ENCODE measurements around the gene INTS7. TPM values are rescaled to one million over a fixed set of nuclear protein-coding genes. Genes with fewer than 3 reads are reported as not detected.

The INTS7 gene
- total and polyA plus RNA-seq, 2 experiments from 2014 or later = 10.9 to 34.0 TPM

DNA sequence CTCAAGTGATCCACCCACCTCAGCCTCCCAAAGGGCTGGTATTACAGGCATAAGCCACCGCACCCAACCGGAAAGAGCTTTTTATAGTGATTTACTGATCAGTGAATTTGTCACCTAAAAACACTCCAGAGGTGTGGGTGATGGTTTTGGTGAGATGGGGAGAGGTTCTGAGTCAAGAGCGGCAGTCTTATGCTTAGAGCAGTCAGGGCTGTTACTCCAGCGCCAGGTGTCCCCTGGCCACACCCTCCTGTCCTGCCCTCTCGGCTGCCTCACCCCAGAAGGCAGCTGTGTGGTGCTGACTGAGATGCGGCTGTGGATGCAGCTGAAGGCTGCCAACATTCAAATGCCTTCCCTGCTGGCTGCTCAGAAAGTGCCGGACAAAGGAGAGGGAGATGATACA is 110.3 kb downstream of the INTS7 start:
- Mint-ChIP-seq H3K27ac (no peak overlapping the region), H3K9me3 (no peaks in the 10 kb centered on the region; the same call in 2 of the 3 replicates), H3K4me1 (peaks cover 23% of the 10 kb centered on the region), H3K4me3 (no peak overlapping the region), H3K27me3 (ENCODE audit: insufficient read depth, low read depth, poor library complexity) (peaks cover 4% of the 10 kb centered on the region), H3K36me3 (ENCODE audit: low read depth) (no peaks in the 10 kb centered on the region)
- DNase-seq (ENCODE audit: low spot score) (peak; percentile 52), ATAC-seq (peak; percentile 89)
- Histone ChIP-seq H3K79me2 (replicated peaks; ENCODE audit: insufficient read depth) (no peaks in the 10 kb centered on the region), H3K27me3 (ENCODE audit: insufficient read depth) (no peaks in the 10 kb centered on the region), H3K4me1 (ENCODE audit: insufficient read depth) (peaks cover 23% of the 10 kb centered on the region), H3K9me2 (ENCODE audit: insufficient read depth) (no peaks in the 10 kb centered on the region), H2AFZ (0 out of 2 replicates have a peak overlapping the region, but pooled peaks have one; percentile 63), H3K4me2 (no peak overlapping the region), H3K4me3 (no peak overlapping the region), H4K20me1 (replicated peaks; ENCODE audit: insufficient read depth) (no peaks in the 10 kb centered on the region), H3K36me3 (ENCODE audit: insufficient read depth) (no peaks in the 10 kb centered on the region), H3F3A (replicated peaks; ENCODE audit: low read depth) (no peaks in the 10 kb centered on the region), H3K27ac (ENCODE audit: low read depth) (no peak overlapping the region)
- TF ChIP-seq EZH2 (IDR thresholded peaks at IDR 0.05; ENCODE audit: low read depth, unreplicated experiment) (no peak), ZNF462 (CRISPR knock-in tag; IDR thresholded peaks at IDR 0.05) (no peak), ZNF114 (CRISPR knock-in tag; IDR thresholded peaks at IDR 0.05) (no peak), CREB1 (CRISPR knock-in tag; IDR thresholded peaks at IDR 0.05; ENCODE audit: low read depth) (no peak), NANOG (IDR thresholded peaks at IDR 0.05; ENCODE audit: borderline replicate concordance) (no peak), POLR2AphosphoS5 (IDR thresholded peaks at IDR 0.05; ENCODE audit: low read depth) (no peak), ZNF331 (CRISPR knock-in tag; IDR thresholded peaks at IDR 0.05; ENCODE audit: low read depth) (no peak), ETS1 (IDR thresholded peaks at IDR 0.05) (no peak), REST (IDR thresholded peaks at IDR 0.05; ENCODE audit: unreplicated experiment) (no peak), JUNB (IDR thresholded peaks at IDR 0.05; ENCODE audit: unreplicated experiment) (no peak), STAT1 (IDR thresholded peaks at IDR 0.05; ENCODE audit: unreplicated experiment) (no peak)
- TF ChIP-seq, protein P1, sequence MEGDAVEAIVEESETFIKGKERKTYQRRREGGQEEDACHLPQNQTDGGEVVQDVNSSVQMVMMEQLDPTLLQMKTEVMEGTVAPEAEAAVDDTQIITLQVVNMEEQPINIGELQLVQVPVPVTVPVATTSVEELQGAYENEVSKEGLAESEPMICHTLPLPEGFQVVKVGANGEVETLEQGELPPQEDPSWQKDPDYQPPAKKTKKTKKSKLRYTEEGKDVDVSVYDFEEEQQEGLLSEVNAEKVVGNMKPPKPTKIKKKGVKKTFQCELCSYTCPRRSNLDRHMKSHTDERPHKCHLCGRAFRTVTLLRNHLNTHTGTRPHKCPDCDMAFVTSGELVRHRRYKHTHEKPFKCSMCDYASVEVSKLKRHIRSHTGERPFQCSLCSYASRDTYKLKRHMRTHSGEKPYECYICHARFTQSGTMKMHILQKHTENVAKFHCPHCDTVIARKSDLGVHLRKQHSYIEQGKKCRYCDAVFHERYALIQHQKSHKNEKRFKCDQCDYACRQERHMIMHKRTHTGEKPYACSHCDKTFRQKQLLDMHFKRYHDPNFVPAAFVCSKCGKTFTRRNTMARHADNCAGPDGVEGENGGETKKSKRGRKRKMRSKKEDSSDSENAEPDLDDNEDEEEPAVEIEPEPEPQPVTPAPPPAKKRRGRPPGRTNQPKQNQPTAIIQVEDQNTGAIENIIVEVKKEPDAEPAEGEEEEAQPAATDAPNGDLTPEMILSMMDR (conservative IDR thresholded peaks at IDR 0.05; ENCODE audit: low read depth in 2 of 2) = no peak

All from GM23338 (cell line).